ENCODE results near the gene GFM2.
"Not testable (repeated sequence)": the region's sequence is repeated elsewhere in the genome, so short reads cannot be mapped to it uniquely, and the experiment has no call there.

Gene GFM2

GRCh38 chr5:74722271-74722670 lies 44.6 kb downstream of the GFM2 start:
- no peak for DNase-seq (ENCODE audit: low read depth in 1 of 2, low spot score in 1 of 2)

DNA sequence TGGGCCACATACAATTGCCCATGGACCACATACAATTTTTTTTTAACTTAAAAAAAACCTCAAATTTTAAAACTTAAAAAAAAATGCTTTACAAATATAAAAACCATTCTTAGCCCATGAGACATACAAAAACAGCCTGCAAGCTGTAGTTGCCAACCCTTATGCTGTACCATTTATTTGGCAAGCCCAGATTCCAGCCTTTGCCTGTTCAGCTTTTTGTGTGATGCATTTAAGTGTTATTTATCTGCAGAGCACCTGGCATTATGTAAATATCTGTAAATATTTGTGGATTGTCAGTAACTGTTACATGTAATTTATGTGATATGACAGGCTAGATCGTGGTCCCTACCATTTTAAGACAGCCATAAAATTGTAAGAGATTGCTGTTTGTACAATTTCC lies 49.3 kb downstream of the GFM2 start:
- DNase-seq (ENCODE audit: low read depth in 1 of 2, low spot score in 1 of 2): no peak

GRCh38 chr5:74693191-74693590 lies 73.7 kb downstream of the GFM2 start:
- no peak for DNase-seq (ENCODE audit: low read depth in 1 of 2, low spot score in 1 of 2)

GRCh38 chr5:74686962-74687751 lies 79.8 kb downstream of the GFM2 start:
- no peak for DNase-seq (ENCODE audit: low read depth in 1 of 2, low spot score in 1 of 2)

GRCh38 chr5:74685979-74686631 lies 80.8 kb downstream of the GFM2 start:
- no peak for DNase-seq (ENCODE audit: low read depth in 1 of 2, low spot score in 1 of 2)

DNA sequence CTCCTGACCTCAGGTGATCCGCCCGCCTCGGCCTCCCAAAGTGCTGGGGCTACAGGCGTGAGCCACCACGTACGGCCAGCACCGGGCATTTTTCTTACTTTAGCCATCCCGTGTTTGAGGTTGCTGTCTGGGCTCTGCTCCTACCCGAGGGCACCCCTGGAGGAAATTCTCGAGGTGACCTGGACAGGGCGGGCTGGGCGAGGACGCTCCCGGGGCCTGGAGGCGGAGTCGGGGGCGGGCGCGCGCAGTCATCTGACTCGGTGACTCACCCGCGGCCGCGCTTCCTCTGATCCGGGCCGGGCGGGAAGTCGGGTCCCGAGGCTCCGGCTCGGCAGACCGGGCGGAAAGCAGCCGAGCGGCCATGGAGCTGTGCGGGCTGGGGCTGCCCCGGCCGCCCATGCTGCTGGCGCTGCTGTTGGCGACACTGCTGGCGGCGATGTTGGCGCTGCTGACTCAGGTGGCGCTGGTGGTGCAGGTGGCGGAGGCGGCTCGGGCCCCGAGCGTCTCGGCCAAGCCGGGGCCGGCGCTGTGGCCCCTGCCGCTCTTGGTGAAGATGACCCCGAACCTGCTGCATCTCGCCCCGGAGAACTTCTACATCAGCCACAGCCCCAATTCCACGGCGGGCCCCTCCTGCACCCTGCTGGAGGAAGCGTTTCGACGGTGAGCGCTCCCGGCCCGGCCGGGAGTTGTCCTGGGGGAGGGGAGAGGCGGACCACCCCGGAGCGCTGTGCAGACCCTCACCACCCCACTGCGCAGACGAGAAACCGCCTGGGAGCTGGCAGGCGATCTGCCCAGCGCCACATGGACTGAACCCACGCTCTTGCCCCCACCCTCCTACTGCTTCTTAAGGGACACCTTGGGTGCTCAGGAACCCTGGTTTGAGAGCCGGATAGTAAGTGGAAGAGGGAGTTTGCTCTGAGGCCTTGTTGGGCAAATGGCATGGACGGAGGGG lies 81.7 kb downstream of the GFM2 start, which contains the start of gene HEXB:
Gene HEXB, plus strand, starts transcription at position 334 of the 952 bp plus-strand sequence. Its CDS starts 28 bp downstream, at position 362.
- peak; percentile 67 to 78 for DNase-seq (ENCODE audit: low read depth in 1 of 2, low spot score in 1 of 2)

DNA sequence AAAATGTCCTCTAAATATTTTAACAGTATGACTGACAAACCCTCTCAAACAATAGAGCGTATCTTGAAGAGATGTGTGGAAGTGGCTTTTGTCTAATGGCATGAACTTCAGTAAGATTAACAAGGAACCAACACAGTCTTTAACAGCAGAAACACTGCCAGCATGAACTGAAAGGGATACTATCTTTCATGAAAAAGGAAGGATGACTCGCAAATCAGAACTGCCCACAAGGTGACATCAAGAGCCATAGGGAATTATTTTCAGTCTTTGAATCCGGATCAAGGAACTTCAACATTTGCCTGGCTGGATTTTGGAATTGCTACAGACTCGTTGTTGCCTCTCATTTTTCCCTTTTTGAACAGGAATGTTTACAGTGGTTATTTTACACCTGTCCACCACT lies 87.0 kb downstream of the GFM2 start:
- DNase-seq (ENCODE audit: low read depth in 1 of 2, low spot score in 1 of 2): no peak

- not testable (repeated sequence) for DNase-seq (ENCODE audit: low read depth in 1 of 2, low spot score in 1 of 2)
Observed at GRCh38 chr5:74679300-74679699, 87.6 kb downstream of the GFM2 start.

DNA sequence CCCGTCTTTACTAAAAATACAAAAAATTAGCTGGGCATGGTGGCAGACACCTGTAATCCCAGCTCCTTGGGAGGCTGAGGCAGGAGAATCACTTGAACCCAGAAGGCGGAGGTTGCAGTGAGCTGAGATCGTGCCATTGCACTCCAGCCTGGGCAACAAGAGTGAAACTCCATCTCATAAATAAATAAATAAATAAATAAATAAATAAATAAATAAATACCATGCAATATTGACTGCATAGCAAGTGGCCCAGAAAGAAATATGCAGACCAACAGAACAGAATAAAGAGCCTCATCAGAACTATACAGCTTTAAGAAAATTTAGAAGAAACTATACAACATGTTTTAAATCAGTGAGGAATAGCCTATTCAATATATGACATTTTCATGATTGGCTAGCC lies 88.8 kb downstream of the GFM2 start:
- DNase-seq (ENCODE audit: low read depth in 1 of 2, low spot score in 1 of 2): not testable (repeated sequence)

GRCh38 chr5:74676466-74676865 lies 90.5 kb downstream of the GFM2 start:
- DNase-seq (ENCODE audit: low read depth in 1 of 2, low spot score in 1 of 2): not testable (repeated sequence)

GRCh38 chr5:74673011-74673790 lies 93.7 kb downstream of the GFM2 start:
- DNase-seq (ENCODE audit: low read depth in 1 of 2, low spot score in 1 of 2): no peak

DNA sequence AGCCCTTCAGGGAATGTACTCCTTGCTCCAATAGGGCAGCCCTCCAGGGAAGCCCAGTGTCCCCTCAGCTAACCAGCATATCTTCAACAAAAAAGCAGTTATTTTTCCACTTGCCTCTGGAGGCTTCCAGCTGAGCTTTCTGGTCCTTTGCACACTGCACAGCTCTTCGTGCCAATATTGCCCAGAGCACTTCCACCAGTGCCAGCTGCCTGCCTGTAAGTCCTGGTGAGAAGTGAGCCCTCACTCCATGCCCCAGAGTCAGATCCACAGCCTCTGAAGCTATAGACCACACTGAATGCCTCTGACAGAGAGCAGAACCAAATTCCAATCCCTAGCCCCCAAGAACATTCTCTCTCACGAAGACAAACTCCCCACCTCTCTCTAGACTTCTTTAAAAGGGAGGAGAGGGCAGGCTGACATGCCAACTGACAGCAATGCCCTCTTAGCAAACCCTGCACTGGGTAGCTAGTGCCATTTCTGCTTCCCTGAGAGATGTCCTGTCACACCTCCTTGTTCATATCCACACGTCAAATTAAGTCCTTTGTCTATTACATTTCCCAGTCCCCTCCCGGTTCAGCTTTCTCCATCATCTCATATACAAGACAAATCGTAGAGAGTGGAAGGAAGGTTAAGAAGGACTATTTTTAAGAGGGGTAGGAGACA lies 94.6 kb downstream of the GFM2 start:
- DNase-seq (ENCODE audit: low read depth in 1 of 2, low spot score in 1 of 2): no peak

Measured in stimulated activated CD4-positive, alpha-beta T cell treated with anti-CD3 and anti-CD28 coated beads, Interleukin-15, amount 100 ng/mL, for 1 hour (primary cell).